KMS-11 (cell line): Measurements from ENCODE around the gene LCP2.

Source experiments
- H2AFZ ChIP-seq: fragments of 200-600 bp; sonication (generic); 2 replicates; pipeline ENCODE4 v1.6.1; 2016; ENCODE audit warnings: antibody characterized with exemption, mixed run types, low read depth
- H3K27ac ChIP-seq: fragments of 200-600 bp; sonication (generic); 2 replicates; pipeline ENCODE4 v1.6.1; 2016; ENCODE audit warnings: mild to moderate bottlenecking, mixed run types
- H3K27me3 ChIP-seq: fragments of 200-600 bp; sonication (generic); 2 replicates; pipeline ENCODE4 v1.6.1; 2017; ENCODE audit warnings: mild to moderate bottlenecking, low read depth, mixed run types, moderate library complexity; ENCODE audit not compliant: insufficient read depth
- H3K36me3 ChIP-seq: fragments of 200-600 bp; sonication (generic); 2 replicates; pipeline ENCODE4 v1.6.1; 2017; ENCODE audit warnings: mild to moderate bottlenecking, mixed run types; ENCODE audit not compliant: insufficient read depth
- H3K4me1 ChIP-seq: fragments of 200-600 bp; sonication (generic); 2 replicates; pipeline ENCODE4 v1.6.1; 2016; ENCODE audit warnings: mild to moderate bottlenecking, low read depth, mixed run types; ENCODE audit not compliant: poor library complexity, severe bottlenecking
- H3K4me2 ChIP-seq: fragments of 200-600 bp; sonication (generic); 2 replicates; pipeline ENCODE4 v1.7.0; 2016; ENCODE audit warnings: mild to moderate bottlenecking, mixed run types
- H3K4me3 ChIP-seq: fragments of 200-600 bp; sonication (generic); IDR thresholded peaks from 2 replicates; pipeline ENCODE4 v1.6.1; 2017; ENCODE audit warnings: low read depth, low read length, mixed read lengths; ENCODE audit not compliant: insufficient read depth
- H3K79me2 ChIP-seq: fragments of 200-600 bp; sonication (generic); 2 replicates; pipeline ENCODE4 v1.6.1; 2016; ENCODE audit warnings: low read depth, mixed run types; ENCODE audit not compliant: insufficient read depth
- H3K9ac ChIP-seq: fragments of 200-600 bp; sonication (generic); 2 replicates; pipeline ENCODE4 v1.6.1; 2016; ENCODE audit warnings: mild to moderate bottlenecking, mixed run types
- H4K20me1 ChIP-seq: fragments of 200-600 bp; sonication (generic); 2 replicates; pipeline ENCODE4 v1.6.1; 2016; ENCODE audit warnings: mild to moderate bottlenecking, mixed run types; ENCODE audit not compliant: insufficient read depth
- TF ChIP-seq, protein P1 (sequence below): fragments of 200-600 bp; sonication (generic); conservative IDR thresholded peaks from 2 replicates; pipeline ENCODE4 v1.6.1; 2017; ENCODE audit warnings: low read depth, mild to moderate bottlenecking, antibody characterized with exemption, low read length, moderate library complexity, mixed read lengths

LCP2 gene

DNA sequence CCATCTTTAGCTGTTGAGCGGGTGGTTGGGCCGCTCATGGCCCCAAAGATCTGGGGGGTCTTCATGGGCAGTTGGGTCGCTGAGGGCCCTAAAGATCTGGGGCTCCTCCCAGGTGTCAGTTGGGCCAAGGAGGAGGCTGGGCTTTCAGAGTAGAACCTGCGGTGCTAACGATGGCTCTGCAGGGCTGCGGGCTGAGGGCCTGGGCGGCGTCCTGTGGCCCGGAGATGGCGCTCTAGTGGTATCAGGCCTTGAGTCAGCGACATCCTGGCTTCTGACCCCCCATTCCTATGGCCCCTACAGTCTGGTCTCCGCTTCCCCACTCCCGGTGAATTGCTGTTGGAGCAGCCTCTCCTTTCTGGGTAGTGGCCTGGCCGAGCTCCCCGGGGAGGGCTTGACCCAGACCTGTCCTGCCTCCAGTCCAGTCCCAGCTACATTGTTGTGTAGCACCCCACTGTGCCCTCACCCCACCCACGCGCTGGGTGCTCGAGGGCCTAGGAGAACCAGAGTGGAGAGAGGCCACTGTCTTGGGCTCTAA is 64.2 kb downstream of the LCP2 start:
- Histone ChIP-seq H4K20me1 (no peaks in the 10 kb centered on the region), H3K4me1 (no peaks in the 10 kb centered on the region), H3K27ac (no peak overlapping the region), H3K4me3 (no peak overlapping the region), H3K36me3 (no peaks in the 10 kb centered on the region), H2AFZ (no peak overlapping the region), H3K9ac (no peak overlapping the region), H3K4me2 (no peak overlapping the region), H3K27me3 (no peaks in the 10 kb centered on the region), H3K79me2 (no peaks in the 10 kb centered on the region)
- TF ChIP-seq, protein P1, sequence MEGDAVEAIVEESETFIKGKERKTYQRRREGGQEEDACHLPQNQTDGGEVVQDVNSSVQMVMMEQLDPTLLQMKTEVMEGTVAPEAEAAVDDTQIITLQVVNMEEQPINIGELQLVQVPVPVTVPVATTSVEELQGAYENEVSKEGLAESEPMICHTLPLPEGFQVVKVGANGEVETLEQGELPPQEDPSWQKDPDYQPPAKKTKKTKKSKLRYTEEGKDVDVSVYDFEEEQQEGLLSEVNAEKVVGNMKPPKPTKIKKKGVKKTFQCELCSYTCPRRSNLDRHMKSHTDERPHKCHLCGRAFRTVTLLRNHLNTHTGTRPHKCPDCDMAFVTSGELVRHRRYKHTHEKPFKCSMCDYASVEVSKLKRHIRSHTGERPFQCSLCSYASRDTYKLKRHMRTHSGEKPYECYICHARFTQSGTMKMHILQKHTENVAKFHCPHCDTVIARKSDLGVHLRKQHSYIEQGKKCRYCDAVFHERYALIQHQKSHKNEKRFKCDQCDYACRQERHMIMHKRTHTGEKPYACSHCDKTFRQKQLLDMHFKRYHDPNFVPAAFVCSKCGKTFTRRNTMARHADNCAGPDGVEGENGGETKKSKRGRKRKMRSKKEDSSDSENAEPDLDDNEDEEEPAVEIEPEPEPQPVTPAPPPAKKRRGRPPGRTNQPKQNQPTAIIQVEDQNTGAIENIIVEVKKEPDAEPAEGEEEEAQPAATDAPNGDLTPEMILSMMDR: no peak

DNA sequence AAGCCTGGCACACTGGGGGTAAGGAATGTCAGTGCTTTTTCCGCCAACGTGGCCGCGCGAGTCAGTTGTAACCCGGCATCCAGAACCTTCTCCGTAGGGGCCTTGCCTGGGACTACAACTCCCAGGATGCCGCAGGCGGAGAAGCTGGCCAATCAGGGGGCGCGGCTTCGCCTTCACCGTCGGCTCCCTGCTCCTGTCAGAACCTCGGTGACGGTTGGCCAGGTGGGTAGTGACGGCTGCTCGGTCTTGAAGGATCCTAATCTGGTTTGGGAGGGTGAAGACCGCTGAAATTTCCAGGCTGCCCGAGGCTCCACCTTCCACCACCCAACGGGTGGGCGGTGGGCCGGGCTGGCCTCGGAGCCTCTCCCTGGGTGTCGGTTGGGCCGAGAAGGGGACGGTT is 64.8 kb downstream of the LCP2 start, which contains the start of gene C5orf58:
C5orf58 (plus strand) TSS at position 200 of the 400 bp plus-strand sequence. CDS start 1,992 bp downstream, outside the sequence.
- no peak within 1 kb of the TSS for H3K4me2 ChIP-seq
- no peak within 1 kb of the TSS for H3K4me3 ChIP-seq
- TF ChIP-seq, protein P1: no peak
- no peaks in the 10 kb centered on the region for H3K4me1 ChIP-seq
- H3K9ac ChIP-seq: no peak within 1 kb of the TSS
- no peak within 1 kb of the TSS for H3K27ac ChIP-seq
- H3K36me3 ChIP-seq: no peaks in the 10 kb centered on the region
- H3K79me2 ChIP-seq: no peaks in the 10 kb centered on the region
- no peak within 1 kb of the TSS for H2AFZ ChIP-seq
- H4K20me1 ChIP-seq: no peaks in the 10 kb centered on the region
- no peaks in the 10 kb centered on the region for H3K27me3 ChIP-seq

DNA sequence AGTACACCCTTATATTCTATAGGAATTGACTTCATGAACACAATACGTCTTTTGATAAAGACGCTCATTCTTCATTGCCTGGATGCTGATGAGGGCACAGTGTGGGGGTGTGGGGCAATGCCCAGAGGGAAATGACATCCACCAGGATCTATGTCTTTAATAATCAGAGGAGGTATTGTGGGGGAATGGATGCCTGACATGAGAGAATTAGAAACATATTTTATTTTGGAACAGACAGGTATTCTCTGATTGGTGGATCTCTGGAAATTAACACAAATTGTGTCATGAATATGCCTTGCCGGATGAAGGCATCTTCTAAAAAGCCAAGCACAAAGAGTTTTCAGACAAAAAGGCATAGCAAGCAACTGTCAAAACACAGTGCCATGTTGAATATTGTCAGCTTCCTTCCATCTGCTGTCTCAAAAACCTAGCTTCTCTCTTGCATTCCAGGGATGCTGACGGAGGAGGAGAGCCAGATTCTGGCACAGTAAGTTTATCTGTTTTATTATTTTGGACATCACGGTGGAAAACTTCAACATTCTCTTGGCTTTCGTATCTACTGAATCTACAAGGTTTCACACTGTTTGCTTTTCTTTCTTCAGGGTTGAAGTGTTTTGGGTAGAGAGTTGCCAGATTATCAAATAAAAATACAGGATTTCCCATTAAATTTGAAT is 68.7 kb downstream of the LCP2 start:
- TF ChIP-seq, protein P1: no peak
- Histone ChIP-seq H3K79me2 (no peaks in the 10 kb centered on the region), H3K4me2 (no peak overlapping the region), H2AFZ (no peak overlapping the region), H3K9ac (no peak overlapping the region), H3K4me3 (no peak overlapping the region), H3K4me1 (no peaks in the 10 kb centered on the region), H4K20me1 (no peaks in the 10 kb centered on the region), H3K27me3 (no peaks in the 10 kb centered on the region), H3K27ac (no peak overlapping the region), H3K36me3 (no peaks in the 10 kb centered on the region)

DNA sequence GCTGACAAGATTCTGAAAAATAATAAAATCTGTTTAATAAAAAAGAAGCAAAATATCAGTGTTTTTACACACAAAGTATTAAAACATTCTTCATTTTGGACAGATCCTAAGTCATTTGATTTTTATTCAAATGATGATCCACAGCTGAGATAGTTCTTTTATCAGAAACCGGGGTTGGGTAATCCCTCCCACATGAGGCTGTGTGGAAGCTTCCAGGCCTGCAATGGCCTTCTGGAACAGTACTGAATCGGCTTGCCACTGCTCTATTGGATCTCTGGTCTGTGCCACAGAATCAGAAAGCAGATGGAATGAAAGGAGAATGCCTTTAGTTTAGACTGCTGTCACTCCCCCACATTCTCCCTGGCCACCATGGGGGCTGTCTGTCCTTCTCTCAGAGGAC is 70.9 kb downstream of the LCP2 start:
- Histone ChIP-seq H3K27ac (no peak overlapping the region), H3K4me3 (no peak overlapping the region), H3K79me2 (no peaks in the 10 kb centered on the region), H3K4me2 (no peak overlapping the region), H4K20me1 (no peaks in the 10 kb centered on the region), H3K9ac (no peak overlapping the region), H3K36me3 (no peaks in the 10 kb centered on the region), H3K4me1 (no peaks in the 10 kb centered on the region), H3K27me3 (no peaks in the 10 kb centered on the region), H2AFZ (no peak overlapping the region)
- TF ChIP-seq, protein P1: no peak
